ENCODE results near the gene DOCK3. TPM values are rescaled to one million over a fixed set of nuclear protein-coding genes. Genes with fewer than 3 reads are reported as not detected.
"Not testable (repeated sequence)": the region's sequence is repeated elsewhere in the genome, so short reads cannot be mapped to it uniquely, and the experiment has no call there.

The DOCK3 gene
- total RNA-seq, 1 experiment from 2014 or later, result 8.3 TPM

DNA sequence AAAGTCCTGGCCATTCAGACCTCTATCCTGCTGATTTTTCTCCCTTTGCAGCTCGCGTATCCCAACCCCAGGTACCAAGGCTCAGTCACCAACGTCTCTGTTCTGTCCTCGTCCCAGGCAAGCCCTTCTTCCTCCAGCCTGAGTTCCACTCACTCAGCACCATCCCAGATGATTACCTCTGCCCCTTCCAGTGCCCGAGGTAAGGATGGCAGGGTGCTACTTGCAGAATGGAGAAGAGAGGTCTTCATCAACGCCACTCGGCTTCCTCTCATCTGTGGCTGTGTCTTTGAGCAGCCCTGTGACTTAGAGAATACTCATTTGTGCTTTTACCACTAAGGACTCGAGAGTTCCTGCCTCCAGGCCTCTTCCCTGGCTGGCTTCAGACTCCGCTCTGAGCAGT lies 687.7 kb downstream of the DOCK3 start:
- Histone ChIP-seq H3K56ac (ENCODE audit: insufficient read length, low read depth, low read length) (no peak overlapping the region), H3K4me2 (ENCODE audit: insufficient read depth, insufficient read length, low read length) (no peak overlapping the region), H4K20me1 (ENCODE audit: control insufficient read depth, insufficient read depth, insufficient read length) (no peaks in the 10 kb centered on the region), H3K4me1 (ENCODE audit: insufficient read depth, low read length) (no peaks in the 10 kb centered on the region), H4K91ac (ENCODE audit: insufficient read length, low read depth, low read length) (no peak overlapping the region), H4K5ac (ENCODE audit: insufficient read length, low read depth, low read length) (no peak overlapping the region), H3K23ac (ENCODE audit: insufficient read length, low read depth, low read length) (no peak overlapping the region), H3K27ac (ENCODE audit: insufficient read length, low read depth, low read length) (no peak overlapping the region), H2AFZ (ENCODE audit: low read length) (no peak overlapping the region), H4K8ac (replicated peaks; ENCODE audit: insufficient read length, low read depth, low read length) (no peak overlapping the region), H2BK12ac (ENCODE audit: insufficient read length, low read depth, low read length) (no peak overlapping the region), H3K23me2 (ENCODE audit: insufficient read length, low read depth, low read length, poor library complexity, severe bottlenecking) (no peaks in the 10 kb centered on the region), H2BK5ac (ENCODE audit: insufficient read length, low read length) (no peak overlapping the region), H2BK120ac (ENCODE audit: low read depth, low read length, poor library complexity, severe bottlenecking) (no peak overlapping the region), H2AK5ac (ENCODE audit: insufficient read length, low read length) (no peak overlapping the region), H3K27me3 (ENCODE audit: insufficient read depth, low read length) (no peaks in the 10 kb centered on the region), H3K79me1 (ENCODE audit: insufficient read depth, low read depth, low read length, poor library complexity, severe bottlenecking) (no peaks in the 10 kb centered on the region), H3K9ac (ENCODE audit: extremely low read depth, insufficient read length, low read length) (no peak overlapping the region), H3K79me2 (ENCODE audit: insufficient read depth, low read length) (no peaks in the 10 kb centered on the region), H3K18ac (ENCODE audit: insufficient read length, low read depth, low read length) (no peak overlapping the region), H3K4ac (ENCODE audit: low read depth, low read length) (no peak overlapping the region), H3K14ac (ENCODE audit: insufficient read depth, low read length) (no peak overlapping the region), H3K9me3 (ENCODE audit: control insufficient read depth, low read depth, low read length) (no peaks in the 10 kb centered on the region), H2BK15ac (ENCODE audit: low read depth, low read length) (no peak overlapping the region), H2BK20ac (ENCODE audit: low read depth, low read length, poor library complexity, severe bottlenecking) (no peak overlapping the region), H3T11ph (ENCODE audit: low read length) (no peak overlapping the region)
- peaks cover 17 to 54% (median 24%) of the 10 kb centered on the region in 3 experiments for H3K36me3 Mint-ChIP-seq (ENCODE audit: insufficient read depth in 1 of 3, low read depth in 3 of 3)
- H3K27me3 Mint-ChIP-seq (ENCODE audit: low read depth), result no peaks in the 10 kb centered on the region
- TF ChIP-seq, protein P1, sequence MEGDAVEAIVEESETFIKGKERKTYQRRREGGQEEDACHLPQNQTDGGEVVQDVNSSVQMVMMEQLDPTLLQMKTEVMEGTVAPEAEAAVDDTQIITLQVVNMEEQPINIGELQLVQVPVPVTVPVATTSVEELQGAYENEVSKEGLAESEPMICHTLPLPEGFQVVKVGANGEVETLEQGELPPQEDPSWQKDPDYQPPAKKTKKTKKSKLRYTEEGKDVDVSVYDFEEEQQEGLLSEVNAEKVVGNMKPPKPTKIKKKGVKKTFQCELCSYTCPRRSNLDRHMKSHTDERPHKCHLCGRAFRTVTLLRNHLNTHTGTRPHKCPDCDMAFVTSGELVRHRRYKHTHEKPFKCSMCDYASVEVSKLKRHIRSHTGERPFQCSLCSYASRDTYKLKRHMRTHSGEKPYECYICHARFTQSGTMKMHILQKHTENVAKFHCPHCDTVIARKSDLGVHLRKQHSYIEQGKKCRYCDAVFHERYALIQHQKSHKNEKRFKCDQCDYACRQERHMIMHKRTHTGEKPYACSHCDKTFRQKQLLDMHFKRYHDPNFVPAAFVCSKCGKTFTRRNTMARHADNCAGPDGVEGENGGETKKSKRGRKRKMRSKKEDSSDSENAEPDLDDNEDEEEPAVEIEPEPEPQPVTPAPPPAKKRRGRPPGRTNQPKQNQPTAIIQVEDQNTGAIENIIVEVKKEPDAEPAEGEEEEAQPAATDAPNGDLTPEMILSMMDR (conservative IDR thresholded peaks at IDR 0.05), result no peak
- H3K9me3 Mint-ChIP-seq, result peaks cover 13 to 16% of the 10 kb centered on the region in 2 experiments
- H3K4me3 Mint-ChIP-seq, result no peak overlapping the region
- H3K27ac Mint-ChIP-seq, result no peak overlapping the region
- H3K4me1 Mint-ChIP-seq, result no peaks in the 10 kb centered on the region
- DNase-seq, result no peak
- no CpG with 5 or more reads among the region's 9 CpGs for WGBS (ENCODE audit: extremely low coverage, insufficient read length, low lambda C conversion rate)

DNA sequence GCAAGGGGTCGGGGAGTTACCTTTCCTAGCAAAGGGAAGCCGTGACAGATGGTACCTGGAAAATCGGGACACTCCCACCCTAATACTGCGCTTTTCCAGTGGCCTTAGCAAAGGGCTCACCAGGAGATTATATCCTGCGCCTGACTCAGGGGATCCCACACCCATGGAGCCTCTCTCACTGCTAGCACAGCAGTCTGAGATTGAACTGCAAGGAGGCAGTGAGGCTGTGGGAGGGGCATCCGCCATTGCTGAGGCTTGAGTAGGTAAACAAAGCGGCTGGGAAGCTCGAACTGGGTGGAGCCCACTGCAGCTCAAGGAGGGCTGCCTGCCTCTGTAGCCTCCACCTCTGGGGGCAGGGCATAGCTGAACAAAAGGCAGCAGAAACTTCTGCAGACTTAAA lies 693.5 kb downstream of the DOCK3 start:
- WGBS (ENCODE audit: extremely low coverage, insufficient read length, low lambda C conversion rate), result no CpG with 5 or more reads among the region's 8 CpGs

More for the DNA sequence above, 693.5 kb downstream of the DOCK3 start:
- H3K18ac ChIP-seq (ENCODE audit: insufficient read length, low read depth, low read length); H2AK5ac ChIP-seq (ENCODE audit: insufficient read length, low read length); H2BK120ac ChIP-seq (ENCODE audit: low read depth, low read length, poor library complexity, severe bottlenecking); H4K5ac ChIP-seq (ENCODE audit: insufficient read length, low read depth, low read length); H3K56ac ChIP-seq (ENCODE audit: insufficient read length, low read depth, low read length); H3K4me2 ChIP-seq (ENCODE audit: insufficient read depth, insufficient read length, low read length); H3K27me3 ChIP-seq (ENCODE audit: insufficient read depth, low read length); H2BK5ac ChIP-seq (ENCODE audit: insufficient read length, low read length); H3K4me1 ChIP-seq (ENCODE audit: insufficient read depth, low read length); H3K9me3 ChIP-seq (ENCODE audit: control insufficient read depth, low read depth, low read length); H3K79me1 ChIP-seq (ENCODE audit: insufficient read depth, low read depth, low read length, poor library complexity, severe bottlenecking); H3K23ac ChIP-seq (ENCODE audit: insufficient read length, low read depth, low read length); H2AFZ ChIP-seq (ENCODE audit: low read length); H3T11ph ChIP-seq (ENCODE audit: low read length); DNase-seq; H3K4me3 Mint-ChIP-seq; H2BK20ac ChIP-seq (ENCODE audit: low read depth, low read length, poor library complexity, severe bottlenecking); H3K4ac ChIP-seq (ENCODE audit: low read depth, low read length); H4K91ac ChIP-seq (ENCODE audit: insufficient read length, low read depth, low read length); H2BK12ac ChIP-seq (ENCODE audit: insufficient read length, low read depth, low read length); H4K8ac ChIP-seq (replicated peaks; ENCODE audit: insufficient read length, low read depth, low read length); H3K14ac ChIP-seq (ENCODE audit: insufficient read depth, low read length); H3K79me2 ChIP-seq (ENCODE audit: insufficient read depth, low read length); H2BK15ac ChIP-seq (ENCODE audit: low read depth, low read length); H3K27ac Mint-ChIP-seq; H3K9ac ChIP-seq (ENCODE audit: extremely low read depth, insufficient read length, low read length); H3K4me1 Mint-ChIP-seq; H3K23me2 ChIP-seq (ENCODE audit: insufficient read length, low read depth, low read length, poor library complexity, severe bottlenecking); H4K20me1 ChIP-seq (ENCODE audit: control insufficient read depth, insufficient read depth, insufficient read length); H3K27ac ChIP-seq (ENCODE audit: insufficient read length, low read depth, low read length); H3K27me3 Mint-ChIP-seq (ENCODE audit: low read depth): not testable (repeated sequence)
- Mint-ChIP-seq H3K36me3 (ENCODE audit: insufficient read depth in 1 of 3, low read depth in 3 of 3) (peaks cover 16 to 40% (median 27%) of the 10 kb centered on the region in 3 experiments), H3K9me3 (peaks cover 21 to 23% of the 10 kb centered on the region in 2 experiments)

Data from H9 (cell line).